HuH-7 (cell line): ENCODE data around the gene SETBP1.

Experiments
- DNase-seq: peaks from one replicate; pipeline ENCODE4 v3.0.0; 2011; ENCODE audit warnings: low spot score

SETBP1 gene

DNA sequence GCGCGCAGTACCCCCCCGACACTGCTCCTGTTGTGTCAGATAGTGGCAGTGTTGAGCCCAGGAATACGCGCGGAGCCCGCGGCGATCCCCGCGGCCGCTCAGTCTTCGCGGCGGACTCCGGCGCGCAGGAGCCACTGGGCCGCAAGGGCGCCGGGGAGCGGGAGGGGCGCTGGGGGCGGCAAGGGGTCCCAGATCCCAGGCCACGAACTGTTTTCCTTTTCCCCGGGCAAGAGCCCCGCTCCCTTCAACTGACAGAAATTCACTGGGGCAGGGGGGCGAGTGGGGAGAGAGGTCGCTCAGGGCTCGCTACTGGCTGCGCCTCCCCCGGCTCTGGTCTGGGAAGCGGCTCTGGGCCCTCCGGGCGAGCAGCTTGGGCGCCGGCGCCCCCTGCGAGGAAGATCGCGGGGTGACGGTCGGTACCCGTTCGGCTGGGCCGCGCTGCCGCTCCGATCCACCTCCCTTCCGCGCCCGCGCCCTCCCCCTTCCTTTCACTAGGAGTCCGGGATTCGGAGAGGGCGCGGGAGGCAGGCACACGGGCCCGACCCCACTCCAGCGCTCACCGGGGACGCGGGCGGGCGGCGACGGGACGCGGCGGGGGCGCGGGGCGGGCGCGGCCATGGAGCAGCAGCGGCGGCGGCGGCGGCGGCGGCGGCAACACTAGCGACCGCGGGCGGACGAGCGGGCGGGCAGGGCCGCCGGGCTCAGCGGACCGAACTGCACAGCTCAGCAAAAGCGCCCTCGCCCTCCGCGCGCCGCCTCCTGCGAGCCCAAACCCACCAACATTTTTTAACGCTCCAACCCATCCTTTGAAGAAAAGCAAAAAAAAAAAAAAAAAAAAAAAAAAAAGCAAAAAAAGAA, 1.4 kb upstream of the SETBP1 start:
- DNase-seq, result peak; percentile 82

GRCh38 chr18:44679914-44680272, 795 bp upstream of the SETBP1 start:
- no peak for DNase-seq

- DNase-seq, result no peak
Measured at GRCh38 chr18:44681076-44681970, 635 bp downstream of the SETBP1 start.

- no peak for DNase-seq
Measured at GRCh38 chr18:44682201-44682870, 1.6 kb downstream of the SETBP1 start.

GRCh38 chr18:44682871-44683221, 2.2 kb downstream of the SETBP1 start:
- no peak for DNase-seq

DNA sequence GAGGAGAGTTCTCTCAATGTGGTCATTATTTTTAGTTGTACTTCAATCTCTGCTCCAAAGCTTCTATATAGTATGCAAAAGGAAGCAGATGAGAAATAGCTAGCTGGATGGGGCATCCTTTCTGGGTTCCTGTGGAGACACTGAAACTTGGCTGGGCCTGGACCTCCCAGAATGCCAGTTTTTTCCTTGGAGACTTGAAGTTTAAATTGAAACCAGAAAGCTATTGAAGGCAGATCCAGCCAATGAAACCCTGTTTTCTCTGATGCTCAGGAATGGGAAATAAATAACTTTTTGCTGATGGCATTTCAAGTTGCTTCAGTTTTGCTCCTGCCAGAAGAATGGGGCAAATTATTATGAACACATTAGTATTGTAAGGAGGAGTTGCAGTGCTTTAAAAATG, 2.9 kb downstream of the SETBP1 start:
- DNase-seq, result no peak

- DNase-seq, result no peak
Measured at GRCh38 chr18:44685296-44685695, 4.6 kb downstream of the SETBP1 start.

DNA sequence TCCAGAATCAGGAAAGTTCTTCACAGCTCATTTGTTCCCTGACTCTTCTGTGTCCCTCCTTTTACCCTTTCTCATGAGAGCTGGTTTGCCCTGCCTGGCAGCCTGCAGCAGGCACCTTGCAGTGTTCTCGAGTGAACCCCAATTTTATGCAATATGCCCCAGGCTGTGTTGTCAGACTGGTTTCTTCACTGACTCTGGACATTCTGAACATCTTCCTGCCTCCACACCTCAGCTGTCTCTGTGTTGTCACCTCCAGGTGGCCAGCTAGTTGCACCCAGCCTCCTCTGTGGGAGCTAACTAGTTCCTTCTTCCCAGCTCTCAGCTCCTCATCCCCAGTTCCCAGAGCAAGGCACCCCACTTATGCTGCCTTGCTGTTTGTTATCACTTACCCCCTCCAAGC, 5.5 kb downstream of the SETBP1 start:
- DNase-seq, result no peak

DNA sequence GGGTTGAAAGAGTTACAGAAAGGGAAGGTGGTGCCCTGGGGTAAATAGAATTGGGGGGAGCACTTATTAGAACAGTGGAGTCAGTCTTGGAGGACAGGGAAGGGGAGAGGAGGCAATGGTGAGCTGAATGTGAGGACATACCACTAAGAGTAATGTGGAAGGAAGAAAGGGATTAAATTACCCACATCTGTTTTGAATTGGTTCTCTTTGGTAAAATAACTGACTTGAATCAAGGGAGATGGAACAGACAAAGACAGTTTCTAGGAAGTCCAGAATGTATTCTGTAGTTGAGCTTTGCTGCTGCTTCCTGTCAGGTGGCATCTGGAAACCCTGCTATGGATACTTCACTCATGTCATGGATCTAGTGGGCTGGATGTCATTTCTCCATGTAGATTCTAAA, 6.7 kb downstream of the SETBP1 start:
- no peak for DNase-seq

GRCh38 chr18:44689736-44690135, 9.0 kb downstream of the SETBP1 start:
- no peak for DNase-seq

- no peak for DNase-seq
Measured at GRCh38 chr18:44691148-44691925, 10.6 kb downstream of the SETBP1 start.

GRCh38 chr18:44693030-44693784, 12.5 kb downstream of the SETBP1 start:
- no peak for DNase-seq

GRCh38 chr18:44695503-44695902, 14.8 kb downstream of the SETBP1 start:
- no peak for DNase-seq

GRCh38 chr18:44696892-44697291, 16.2 kb downstream of the SETBP1 start:
- DNase-seq, result peak; percentile 38

GRCh38 chr18:44697315-44697714, 16.6 kb downstream of the SETBP1 start:
- no peak for DNase-seq

GRCh38 chr18:44698518-44698917, 17.8 kb downstream of the SETBP1 start:
- DNase-seq, result no peak

DNA sequence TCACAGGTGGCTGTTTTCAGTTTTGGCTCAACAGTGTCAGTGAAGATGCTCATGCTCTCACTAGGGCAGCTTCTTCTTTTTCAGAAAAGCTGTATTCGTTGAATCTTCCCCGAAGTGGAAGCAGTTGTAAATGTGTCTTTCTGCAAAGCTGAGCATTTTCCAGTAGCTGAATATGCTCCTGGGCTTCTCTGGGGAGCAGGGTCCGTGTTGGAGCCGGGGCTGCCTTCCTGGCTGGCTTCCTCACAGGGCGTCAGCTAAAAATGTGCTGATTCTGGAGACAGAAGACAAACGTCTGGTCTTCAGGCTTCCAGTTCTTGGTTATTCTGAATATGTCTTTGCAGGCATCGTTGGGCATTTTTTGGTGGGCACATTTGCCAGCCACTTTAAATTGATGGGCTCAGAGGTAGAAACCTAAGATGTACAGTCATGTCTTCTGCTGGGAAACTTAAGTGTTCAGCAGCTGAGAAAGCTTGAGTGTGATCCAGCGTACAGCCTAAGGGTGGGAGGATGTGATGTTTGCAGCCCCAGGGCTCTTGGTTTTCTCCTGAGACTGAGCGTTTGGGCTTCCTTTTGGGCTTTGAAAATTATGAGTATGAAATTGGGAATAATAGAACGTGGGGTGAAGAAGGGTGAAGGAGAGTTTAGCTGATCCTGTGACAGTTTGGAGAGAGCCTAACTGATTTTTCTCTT, 19.0 kb downstream of the SETBP1 start:
- no peak for DNase-seq

GRCh38 chr18:44700652-44701051, 20.0 kb downstream of the SETBP1 start:
- no peak for DNase-seq

DNA sequence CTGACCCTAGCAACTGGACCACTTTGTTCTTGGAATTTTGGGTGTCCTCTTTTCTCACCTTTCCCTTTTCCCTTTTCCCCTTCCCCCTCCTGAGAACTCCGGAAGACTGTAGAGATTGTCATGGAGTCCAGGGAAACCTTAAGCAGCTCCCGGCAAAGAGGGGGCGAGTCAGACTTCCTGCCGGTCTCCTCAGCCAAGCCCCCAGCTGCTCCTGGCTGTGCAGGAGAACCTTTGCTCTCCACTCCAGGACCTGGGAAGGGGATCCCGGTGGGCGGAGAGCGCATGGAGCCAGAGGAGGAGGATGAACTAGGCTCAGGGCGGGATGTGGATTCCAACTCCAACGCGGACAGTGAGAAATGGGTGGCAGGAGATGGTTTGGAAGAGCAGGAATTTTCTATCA, 20.5 kb downstream of the SETBP1 start:
- DNase-seq, result no peak

DNA sequence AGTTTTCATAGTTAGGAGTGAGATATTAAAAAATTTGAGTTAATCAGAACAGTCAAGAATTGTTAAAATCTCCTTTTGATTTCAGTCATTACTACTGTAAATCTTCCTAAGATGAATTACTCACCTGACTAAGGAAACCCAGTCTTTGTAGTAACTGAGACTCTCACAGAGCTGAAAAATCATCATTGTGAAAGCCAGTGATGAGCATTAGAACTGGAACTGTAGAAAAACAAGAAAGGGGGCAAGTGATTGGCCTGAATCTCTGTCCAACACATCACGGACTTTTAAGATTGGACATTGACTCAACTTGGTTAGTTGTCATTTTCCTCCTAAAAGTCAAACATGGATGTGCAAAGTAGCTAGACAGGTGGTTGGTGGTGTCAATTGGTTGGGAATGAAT, 21.9 kb downstream of the SETBP1 start:
- no peak for DNase-seq
